ENCODE data around the gene RSAD1.

RSAD1 gene

DNA sequence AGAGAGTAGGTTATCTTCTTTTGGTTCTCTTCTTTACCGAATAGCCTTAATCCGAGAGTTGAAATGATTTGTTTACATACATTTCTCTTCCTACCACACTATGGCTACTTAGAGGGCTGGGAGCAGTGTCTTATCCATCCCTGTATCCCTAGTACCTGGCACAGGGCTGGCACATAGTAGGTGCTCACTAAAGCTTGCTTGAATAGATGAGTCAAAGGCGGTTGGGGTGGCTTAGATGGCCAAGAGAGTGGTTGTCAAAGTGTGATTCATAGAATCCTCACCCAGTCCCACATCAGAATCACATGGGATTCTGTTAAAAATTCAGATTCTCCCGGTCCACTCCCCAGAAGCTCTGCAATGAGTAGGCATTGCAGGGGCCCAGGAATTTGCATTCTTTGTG is 21.0 kb upstream of the RSAD1 start:
- in situ Hi-C loops (cut with MboI; ENCODE audit: low sequenced_read_pairs): no loop called here

DNA sequence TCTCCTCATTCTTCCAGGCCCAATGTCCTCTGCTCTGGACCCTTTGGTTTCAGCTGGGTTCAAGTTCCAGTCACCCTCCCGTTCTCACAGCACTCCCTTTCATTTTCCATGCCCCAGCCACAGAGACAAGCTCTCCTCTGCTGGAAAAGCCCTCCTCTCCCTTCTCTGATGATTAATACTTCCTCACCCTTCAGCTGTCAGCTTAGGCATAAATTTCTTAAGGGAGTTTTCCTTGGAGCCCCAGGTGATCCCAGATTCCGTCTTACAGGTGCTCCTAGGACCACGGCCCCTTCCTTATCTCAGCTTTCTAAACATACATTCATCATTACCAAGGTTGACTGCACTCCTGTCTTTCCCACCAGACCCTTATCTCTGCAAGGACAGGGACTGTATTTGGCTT is 20.4 kb upstream of the RSAD1 start:
- in situ Hi-C loops (cut with MboI; ENCODE audit: low sequenced_read_pairs): no loop called here

DNA sequence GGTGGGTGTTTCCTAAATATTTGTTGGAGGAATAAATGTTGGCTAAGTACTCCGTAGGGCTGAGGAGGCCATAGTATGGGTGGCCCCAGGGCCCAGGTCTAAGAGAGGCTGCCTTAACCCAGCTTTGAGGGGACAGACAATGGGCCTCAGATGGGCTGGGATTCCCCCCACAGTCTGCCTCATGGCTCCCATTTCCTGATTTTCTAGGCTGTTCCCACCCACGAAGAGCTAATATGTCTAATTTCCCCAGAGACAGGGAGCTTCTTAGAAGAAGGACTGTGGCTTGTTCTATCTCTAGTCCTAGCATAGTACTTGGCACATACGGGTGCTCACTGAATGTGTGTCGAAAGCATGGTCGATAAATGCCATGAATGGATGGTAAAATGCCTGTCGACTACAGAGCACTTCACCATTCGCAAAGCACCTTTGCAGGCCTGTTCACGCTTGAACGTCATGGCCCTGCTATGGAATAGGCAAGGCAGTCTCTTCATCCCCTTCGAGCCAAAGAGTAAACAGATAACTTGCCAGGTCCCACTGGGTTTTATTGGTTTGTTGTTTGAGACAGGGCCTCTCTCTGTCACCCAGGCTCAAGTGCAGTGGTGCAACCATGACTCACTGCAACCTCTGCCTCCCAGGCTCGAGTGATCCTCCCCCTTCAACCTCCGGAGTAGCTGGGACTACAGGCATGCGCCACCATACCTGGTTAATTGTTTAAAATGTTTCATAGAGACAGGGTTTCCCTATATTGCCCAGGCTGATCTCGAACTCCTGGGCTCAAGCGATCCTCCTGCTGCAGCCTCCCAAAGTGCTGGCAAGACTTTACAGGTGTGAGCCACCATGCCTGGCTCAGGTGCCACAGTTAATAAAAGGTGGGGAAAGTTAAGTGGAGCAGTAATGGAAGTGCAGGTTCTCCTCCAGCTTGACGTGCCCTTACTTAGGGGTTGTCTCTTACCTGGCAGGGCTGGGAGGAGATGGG is 19.7 kb upstream of the RSAD1 start:
- in situ Hi-C loops (cut with MboI; ENCODE audit: low sequenced_read_pairs): no loop called here

DNA sequence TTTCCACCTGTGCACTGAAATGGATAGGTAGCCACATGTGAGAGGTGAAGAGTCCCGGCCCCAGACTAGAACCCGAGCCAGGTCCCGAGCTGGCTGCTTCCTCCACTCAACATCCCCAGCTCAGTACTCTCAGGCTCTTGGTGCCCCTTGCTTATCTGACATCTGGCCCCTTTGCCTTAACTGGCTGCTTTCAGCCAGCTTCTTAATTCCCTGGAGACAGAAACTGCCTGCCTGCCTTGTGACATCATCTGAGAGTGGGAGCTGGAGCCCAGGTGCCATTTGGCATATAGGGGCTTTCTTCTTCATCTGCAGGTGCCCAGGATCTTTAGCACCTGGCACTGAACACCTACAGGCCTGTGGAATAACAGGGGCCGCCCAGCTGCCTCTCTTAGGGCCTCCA is 18.9 kb upstream of the RSAD1 start:
- in situ Hi-C loops (cut with MboI; ENCODE audit: low sequenced_read_pairs): no loop called here

DNA sequence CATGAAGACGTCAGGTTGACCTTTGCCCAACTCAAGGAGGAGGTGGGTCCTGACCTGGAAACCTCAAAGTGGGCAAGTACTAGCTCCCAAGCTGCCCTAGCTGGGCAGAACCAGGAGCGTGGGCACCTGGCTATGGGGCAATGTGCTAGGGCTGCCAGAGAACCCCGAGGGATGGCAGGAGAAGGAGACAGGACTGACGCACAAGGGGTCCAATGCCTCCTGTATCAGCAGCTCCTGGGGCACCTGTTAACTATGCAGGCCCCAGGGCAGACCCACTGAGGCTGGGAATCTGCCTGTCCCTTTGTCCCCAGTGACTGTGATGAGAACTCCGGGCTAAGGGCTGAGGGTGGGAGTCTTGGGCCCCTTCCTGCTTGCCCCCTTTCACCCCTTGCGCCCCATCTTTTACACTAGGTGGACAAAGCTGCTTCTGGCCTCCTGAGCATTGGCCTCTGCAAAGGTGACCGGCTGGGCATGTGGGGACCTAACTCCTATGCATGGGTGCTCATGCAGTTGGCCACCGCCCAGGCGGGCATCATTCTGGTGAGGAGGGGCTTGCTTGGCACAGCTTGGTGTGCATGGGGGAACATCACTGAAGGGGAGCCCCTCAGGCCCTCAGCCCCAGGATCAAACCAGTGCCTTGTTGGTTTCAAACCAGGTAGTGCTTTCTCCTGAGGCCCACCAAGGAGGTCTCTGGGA is 17.7 kb upstream of the RSAD1 start:
- in situ Hi-C loops (cut with MboI; ENCODE audit: low sequenced_read_pairs): no loop called here

DNA sequence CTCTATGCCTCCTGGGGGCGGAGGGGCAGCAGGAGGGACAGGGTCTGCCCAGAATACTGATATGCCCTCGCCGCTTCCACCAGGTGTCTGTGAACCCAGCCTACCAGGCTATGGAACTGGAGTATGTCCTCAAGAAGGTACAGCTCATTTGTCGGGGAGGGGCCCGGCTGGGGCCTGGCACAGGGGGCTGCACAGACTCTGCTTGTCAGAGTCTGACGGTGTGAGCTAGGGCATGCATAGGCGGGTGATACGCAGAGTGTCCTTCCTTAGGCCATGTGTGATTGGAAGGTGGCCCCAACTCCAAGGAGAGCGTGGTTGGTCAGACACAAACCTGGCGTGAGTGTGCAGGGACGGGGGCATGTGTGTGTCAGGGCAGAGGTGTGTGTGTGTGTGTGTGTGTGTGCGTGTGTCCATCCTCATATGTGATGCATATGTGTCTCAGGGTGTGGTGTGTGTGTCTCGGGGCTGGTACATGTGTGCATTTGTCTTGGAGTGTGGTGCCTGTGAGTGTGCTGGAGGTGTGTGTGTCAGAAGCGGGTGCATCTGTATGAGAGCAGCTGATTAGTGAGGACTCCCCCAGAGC is 17.0 kb upstream of the RSAD1 start:
- in situ Hi-C loops (cut with MboI; ENCODE audit: low sequenced_read_pairs): no loop called here

DNA sequence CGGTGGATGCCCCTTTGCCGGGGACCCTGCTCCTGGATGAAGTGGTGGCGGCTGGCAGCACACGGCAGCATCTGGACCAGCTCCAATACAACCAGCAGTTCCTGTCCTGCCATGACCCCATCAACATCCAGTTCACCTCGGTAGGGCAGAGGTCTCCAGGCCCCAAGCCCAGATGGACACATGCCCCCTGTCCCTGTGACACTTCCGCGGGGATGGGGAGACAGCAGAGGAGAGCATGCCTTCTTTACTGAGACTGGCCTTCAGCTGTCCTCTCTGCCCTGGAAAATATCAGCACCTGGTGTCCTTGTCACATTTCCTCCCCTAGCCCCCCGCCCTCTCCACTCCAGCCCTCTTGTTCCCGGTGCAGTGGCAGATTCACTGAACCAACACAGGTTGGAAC is 16.2 kb upstream of the RSAD1 start:
- in situ Hi-C loops (cut with MboI; ENCODE audit: low sequenced_read_pairs): no loop called here

DNA sequence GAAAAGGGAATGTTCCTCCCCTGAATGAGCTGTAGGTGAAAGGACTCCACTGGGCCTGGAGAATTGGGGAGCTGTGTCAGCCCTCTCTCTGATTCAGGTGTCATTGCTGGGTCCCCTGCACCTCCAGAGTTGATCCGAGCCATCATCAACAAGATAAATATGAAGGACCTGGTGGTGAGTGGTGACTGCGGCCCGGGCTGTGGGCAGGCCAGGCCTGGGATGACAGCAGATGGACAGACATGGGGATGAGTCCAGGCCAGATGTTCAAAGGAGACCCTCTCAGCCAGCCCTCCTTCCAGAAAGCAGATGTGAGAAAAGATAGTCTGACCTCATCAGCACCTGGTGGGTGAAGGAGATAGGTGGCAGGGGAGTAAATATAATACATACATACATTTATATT is 14.5 kb upstream of the RSAD1 start:
- in situ Hi-C loops (cut with MboI; ENCODE audit: low sequenced_read_pairs): no loop called here

DNA sequence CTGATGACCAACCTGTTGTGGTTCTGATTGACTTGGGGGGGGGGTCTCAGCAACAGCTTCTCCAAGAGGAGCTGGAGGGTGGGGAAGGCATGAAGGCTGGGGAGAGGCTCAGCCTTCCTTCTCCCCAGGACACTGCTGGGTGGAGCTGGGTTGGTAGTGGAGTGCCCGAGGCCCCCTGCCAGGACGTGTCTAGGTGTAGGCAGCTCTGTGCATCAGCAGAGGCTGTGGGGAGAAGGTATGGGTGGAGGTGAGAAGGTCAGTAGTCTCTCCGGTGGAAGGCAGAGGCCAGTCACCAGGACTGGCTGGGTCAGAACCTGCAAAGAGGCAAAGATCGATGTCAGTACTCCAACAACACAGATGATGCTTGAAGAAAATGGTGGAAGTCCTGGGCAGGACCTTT is 13.9 kb upstream of the RSAD1 start:
- in situ Hi-C loops (cut with MboI; ENCODE audit: low sequenced_read_pairs): no loop called here

DNA sequence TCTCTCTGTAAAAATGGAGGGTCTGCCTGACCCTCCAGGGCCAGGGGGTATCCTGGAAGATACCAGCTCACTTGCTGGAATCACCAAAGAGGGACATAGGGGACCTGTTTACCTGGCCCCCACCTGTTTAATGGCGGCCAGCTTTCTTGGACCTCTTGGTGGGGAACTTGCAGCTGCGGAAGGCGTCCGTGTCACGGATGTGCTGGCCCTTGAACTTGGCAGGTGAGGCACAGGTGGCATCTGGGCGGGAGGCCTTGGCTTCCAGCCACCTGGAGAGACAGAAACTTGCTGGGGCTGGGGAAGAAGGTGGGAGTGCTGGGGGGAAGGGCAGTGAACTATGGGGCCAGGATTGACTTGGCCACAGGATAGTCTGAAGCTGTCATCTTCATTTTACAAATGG is 13.5 kb upstream of the RSAD1 start:
- in situ Hi-C loops (cut with MboI; ENCODE audit: low sequenced_read_pairs): no loop called here

DNA sequence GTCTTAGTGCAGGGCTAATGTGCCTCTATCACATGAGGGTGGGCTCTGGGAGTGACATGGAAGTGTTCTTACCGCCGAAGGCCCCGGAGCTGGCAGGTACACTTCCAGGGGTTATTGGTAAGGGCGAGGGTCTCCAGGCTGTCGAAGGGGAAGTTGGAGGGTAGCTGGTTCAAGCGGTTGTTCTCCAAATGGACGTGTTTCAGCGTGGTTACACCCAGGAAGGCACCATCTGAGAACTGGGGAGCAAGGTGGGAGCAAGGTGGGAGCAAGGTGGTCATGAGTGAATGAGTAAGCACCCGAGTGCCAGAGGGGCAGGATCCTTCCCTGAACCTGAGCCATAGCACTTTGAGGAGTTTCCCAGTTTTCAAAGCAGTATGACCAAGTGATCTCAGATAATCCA is 13.0 kb upstream of the RSAD1 start:
- in situ Hi-C loops (cut with MboI; ENCODE audit: low sequenced_read_pairs): no loop called here

DNA sequence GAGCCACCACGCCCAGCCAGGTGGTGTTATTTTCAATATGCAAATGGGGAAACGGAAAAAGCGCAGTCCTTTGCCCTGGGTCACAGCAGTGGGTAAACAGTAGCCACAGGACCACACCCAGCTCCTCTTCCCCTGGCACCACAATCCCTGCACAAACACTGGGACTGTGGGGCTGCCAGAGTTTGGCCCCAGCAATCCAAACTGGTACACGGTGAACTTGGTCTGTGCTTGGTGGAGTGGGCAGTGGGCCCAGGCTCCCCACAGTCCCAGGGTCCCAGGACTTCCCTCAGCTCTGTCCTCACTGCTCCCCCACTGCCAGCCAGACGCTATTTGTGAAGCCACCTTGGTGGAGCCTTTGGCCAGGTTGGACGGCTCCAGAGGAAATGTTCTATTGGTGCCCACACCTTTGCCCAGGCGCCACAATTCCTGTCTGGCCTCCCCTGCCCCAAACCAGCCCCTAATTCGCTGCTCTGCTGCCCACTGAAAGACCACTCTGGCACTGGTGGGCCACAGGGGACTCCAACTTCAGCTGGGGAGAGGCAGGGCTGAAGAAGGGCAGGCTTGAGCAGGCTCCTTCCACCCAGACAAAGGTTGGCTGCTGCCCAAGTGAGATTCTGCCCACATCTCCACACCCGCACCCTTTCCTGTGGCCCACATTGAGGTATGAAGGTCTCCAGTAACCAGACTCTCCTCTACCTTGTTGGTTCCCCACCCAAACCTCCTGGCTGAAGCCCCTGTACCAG is 12.1 kb upstream of the RSAD1 start:
- in situ Hi-C loops (cut with MboI; ENCODE audit: low sequenced_read_pairs): no loop called here

DNA sequence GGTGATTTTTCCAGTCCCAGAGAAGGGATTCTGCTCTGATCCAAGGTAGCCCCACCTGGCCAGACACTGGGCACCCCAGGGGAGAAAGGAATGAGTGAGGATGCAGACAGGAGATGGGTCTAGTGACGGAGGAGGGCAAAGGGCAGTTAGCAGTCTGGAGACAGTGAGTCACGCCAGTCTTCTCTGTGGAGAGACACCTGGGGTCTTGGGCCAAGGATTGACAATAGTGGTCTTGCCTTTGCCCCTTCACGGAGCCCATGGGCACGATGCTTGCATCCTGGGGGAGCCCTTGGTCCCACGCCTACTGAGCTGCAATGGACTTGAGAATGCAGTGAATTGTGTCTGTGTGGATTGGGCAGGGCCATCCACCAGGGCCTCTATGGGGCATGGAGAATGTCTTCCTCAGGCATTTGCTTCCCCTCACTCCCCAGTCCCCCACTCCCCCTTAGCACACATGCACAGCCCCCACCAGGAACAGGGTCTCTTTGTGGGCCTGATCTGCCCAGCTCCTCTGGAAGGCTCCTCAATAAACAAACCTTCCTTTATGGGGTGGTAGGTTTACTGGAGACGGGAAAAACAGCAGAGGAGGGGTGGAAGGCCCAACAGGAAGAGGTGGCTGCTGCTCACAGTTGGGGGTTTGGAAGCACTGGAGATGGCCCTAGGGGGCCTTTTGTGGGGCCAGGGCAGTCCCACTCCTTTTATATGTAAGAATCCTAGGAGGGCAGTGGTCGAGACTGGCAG is 11.4 kb upstream of the RSAD1 start:
- in situ Hi-C loops (cut with MboI; ENCODE audit: low sequenced_read_pairs): no loop called here

DNA sequence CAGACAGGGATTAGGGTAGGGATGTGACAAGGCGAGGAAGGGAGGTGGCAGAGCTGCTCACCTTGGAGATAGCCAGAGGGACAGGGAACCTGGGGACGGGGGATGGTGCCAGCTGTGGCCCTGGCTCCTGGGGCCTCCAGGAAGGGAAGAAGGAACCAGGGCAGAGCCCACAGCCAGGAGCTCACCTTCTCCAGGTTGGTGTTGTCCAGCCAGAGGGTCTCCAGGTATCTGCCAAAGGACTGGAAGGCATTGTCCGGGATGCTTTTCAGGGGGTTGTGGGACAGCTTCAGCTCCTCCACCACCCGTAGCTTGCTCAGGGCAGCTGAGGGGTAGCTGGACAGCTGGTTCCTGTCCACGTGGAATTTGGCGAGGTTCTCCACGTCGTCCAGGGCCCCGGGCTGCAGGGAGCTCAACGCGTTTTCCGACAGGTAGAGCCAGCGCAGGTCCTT is 10.8 kb upstream of the RSAD1 start:
- in situ Hi-C loops (cut with MboI; ENCODE audit: low sequenced_read_pairs): no loop called here

DNA sequence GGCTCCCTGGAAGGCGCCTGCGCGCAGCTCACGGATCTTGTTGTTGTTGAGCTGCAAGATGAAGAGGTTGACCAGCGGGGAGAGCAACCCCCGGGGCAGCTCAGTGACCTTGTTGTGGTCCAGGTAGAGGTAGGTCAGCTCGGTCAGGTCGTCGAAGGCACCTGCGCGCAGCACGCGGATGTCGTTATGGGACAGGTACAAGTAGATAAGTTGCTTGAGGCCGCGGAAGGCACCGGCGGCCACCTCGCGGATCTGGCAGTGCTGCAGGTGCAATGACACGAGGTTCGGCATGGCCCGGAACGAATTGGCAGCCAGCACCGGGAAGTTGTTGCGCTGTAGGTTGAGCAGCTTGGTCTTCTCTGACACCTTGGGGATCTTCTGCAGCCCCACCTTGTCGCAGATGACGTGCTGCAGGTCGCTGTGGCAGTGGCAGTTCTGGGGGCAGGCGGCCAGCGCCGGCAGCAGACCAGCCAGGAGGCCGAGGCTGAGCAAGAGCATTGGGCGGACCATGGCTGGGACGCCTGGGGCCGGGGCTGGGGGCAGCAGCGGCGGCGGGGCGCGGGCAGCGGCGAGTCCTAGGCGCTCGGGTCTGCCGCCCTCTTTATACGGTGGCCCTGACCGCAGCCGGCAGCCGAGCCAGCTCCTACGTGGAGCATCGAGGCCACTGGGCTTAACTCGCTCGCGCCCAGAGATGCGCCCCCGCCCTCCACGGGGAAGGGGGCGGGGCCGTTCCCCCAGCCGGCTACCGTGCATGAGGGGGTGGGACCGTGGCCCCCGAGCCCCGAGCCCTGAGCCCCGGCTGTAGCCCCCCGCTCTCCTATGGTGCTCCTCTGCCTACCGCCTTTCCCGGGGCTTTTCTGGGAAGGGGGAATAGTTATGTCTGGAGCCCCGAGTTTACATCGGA is 10.1 kb upstream of the RSAD1 start, which contains the start of gene CHAD:
Gene CHAD, minus strand, starts transcription at position 577 of the 904 bp plus-strand sequence. Its CDS starts 67 bp downstream, at position 510.
- in situ Hi-C loops (cut with MboI; ENCODE audit: low sequenced_read_pairs): no loop called here

DNA sequence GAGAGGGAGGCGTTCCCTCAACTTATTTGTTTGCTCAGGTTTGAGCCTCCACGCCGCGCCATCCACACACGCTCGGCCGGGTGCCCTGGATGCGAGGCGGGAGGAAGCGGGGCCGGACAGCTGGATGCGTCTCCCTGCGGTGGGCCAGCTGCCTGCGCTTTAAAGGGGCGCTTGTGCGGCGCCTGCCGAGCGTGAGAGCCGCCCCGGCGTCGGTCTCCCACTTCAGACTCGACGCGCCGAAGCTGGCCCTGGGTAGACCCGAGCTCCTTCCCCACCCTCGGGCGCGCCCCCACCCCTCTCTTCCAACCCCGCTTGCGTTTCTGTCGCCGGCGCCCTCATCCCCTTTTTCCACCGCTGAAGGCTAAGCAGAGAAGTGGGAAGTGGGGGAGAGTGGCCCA is 9.5 kb upstream of the RSAD1 start:
- in situ Hi-C loops (cut with MboI; ENCODE audit: low sequenced_read_pairs): no loop called here

DNA sequence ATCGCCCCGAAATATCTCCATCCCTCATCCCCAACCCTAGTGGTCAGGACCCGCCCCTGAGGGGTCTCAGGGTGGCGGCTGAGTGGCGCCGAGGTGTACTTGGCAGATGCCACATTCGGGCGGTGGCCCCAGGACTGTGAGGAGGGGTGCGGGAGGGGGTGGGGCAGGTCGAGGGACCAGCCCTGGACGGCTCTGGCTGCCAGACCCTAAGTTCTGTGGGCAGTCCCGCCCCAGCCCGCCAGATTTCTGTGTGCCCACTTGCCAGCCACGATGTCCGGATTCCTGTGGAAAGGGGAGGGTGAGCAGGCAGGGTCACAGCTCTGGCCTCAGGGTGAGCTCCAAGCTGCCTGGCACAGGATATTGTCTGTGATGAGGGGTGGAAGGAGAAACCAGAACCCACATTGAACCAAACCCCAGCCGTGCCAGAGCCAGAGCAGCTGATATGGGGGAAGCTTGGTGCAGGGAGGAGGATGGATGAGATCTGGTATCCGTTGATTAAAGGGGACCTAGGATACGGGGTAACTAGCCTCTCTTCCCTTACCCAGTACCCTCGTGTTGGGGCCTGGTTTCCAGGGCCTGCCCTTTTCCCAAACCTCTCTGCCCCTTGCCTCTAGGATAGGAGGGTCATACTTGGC is 8.9 kb upstream of the RSAD1 start:
- in situ Hi-C loops (cut with MboI; ENCODE audit: low sequenced_read_pairs): no loop called here

DNA sequence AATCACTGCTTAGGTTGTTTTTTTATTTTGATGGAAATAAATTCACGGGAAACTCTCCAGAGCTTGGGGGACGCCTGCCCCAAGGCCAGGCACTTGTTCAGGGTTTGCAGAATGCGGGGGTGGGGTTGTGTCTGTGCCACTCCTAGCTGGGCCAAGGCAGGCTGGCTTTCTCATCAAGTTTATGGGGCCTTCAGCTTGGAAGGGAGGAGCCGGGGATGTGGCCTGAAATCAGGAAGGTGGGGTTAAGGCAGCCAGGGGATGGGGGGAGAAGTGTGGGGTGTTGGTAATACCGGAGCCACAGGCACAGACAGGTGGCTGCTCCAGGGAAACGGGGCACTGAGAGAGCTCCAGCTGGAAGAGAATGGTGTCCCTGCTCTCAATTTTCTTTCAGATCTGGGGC is 8.2 kb upstream of the RSAD1 start:
- in situ Hi-C loops (cut with MboI; ENCODE audit: low sequenced_read_pairs): no loop called here
